HCT116 (cell line): ENCODE data around the gene KIFC3. TPM values are rescaled to one million over a fixed set of nuclear protein-coding genes. Genes with fewer than 3 reads are reported as not detected.

Experiments
- ATAC-seq: fragments of 200-7000 bp; cut with Tn5 transposase; 2 replicates; pipeline ENCODE4 v1.9.1; 2020; ENCODE audit warnings: mild to moderate bottlenecking, moderate library complexity
- BruUV-seq: library from RNA; stranded (reverse); fragments of 400-500 nt; replicated peaks from 2 replicates; lab custom pipeline; 2021; lab: Mats Ljungman, UMichigan
- CTCF ChIA-PET: fragments of 300-600 bp; sonication (Branson Sonifier 250); formaldehyde crosslinking; loops from one replicate; lab custom pipeline; 2021; ENCODE audit warnings: antibody characterized with exemption; lab: Charles Lee
- POLR2A ChIA-PET: fragments of 300-600, 350-600 bp; sonication (Branson Sonifier 250); formaldehyde crosslinking; loops from one replicate; lab custom pipeline; 2021; ENCODE audit warnings: antibody characterized with exemption; lab: Charles Lee
- RAD21 ChIA-PET, 2 experiments: fragments of 300-600 bp; sonication (Branson Sonifier 250); formaldehyde crosslinking; loops; one replicate each; lab custom pipeline; 2023; ENCODE audit warnings: low total read pairs in 2 of 2; ENCODE audit not compliant: uncharacterized antibody in 2 of 2, unreplicated experiment in 2 of 2, low non-redundant PET in 1 of 2; lab: Charles Lee
- DNase-seq: peaks from one replicate; pipeline ENCODE4 v3.0.0-alpha.2; 2010; ENCODE audit warnings: low read depth, low spot score
- H2AFZ ChIP-seq: fragments of 200-600 bp; shearing (Covaris generic), sonication (generic); 2 replicates; pipeline ENCODE4 v1.6.1; 2017; ENCODE audit warnings: low read depth, mixed run types, mixed read lengths, antibody characterized with exemption, low read length; ENCODE audit not compliant: poor library complexity, severe bottlenecking
- H3K27ac ChIP-seq: 2 replicates; pipeline ENCODE4 v1.5.1; 2012; ENCODE audit warnings: low read depth, low read length
- H3K27me3 ChIP-seq: fragments of 200-600 bp; sonication (generic); 2 replicates; pipeline ENCODE4 v1.6.1; 2016; ENCODE audit warnings: mixed run types, low read length, mixed read lengths; ENCODE audit not compliant: insufficient read depth
- H3K36me3 ChIP-seq, 2 experiments: fragments of 200-500 bp in 1 of 2; fragments of 200-600 bp in 1 of 2; sonication (Bioruptor generic) in 1 of 2; sonication (generic) in 1 of 2; 2 replicates each; pipeline versions ENCODE4 v1.5.1 to v1.6.1; 2014 to 2016; ENCODE audit warnings: low read length in 2 of 2, inconsistent platforms in 1 of 2, mixed read lengths in 1 of 2, mixed run types in 1 of 2; ENCODE audit not compliant: insufficient read depth in 2 of 2, control insufficient read depth in 1 of 2
- H3K4me1 ChIP-seq, 2 experiments: fragments of 200-600 bp in 1 of 2; sonication (generic) in 1 of 2; 2 replicates each; pipeline versions ENCODE4 v1.5.1 to v1.6.1; 2012 to 2017; ENCODE audit warnings: low read length in 2 of 2, inconsistent platforms in 1 of 2, mild to moderate bottlenecking in 1 of 2, mixed read lengths in 1 of 2, mixed run types in 1 of 2, moderate library complexity in 1 of 2; ENCODE audit not compliant: insufficient read depth in 2 of 2, control insufficient read depth in 1 of 2
- H3K4me2 ChIP-seq: fragments of 200-600 bp; sonication (generic); 2 replicates; pipeline ENCODE4 v1.6.1; 2017; ENCODE audit warnings: mixed run types, low read length, mixed read lengths
- H3K4me3 ChIP-seq, 2 experiments: fragments of 200-600 bp in 1 of 2; sonication (generic) in 1 of 2; replicated peaks in 1 of 2; 2 replicates each; pipeline ENCODE4 v1.5.1; 2011 to 2016; ENCODE audit warnings: low read length in 2 of 2, control low read depth in 1 of 2, low read depth in 1 of 2, mild to moderate bottlenecking in 1 of 2, mixed read lengths in 1 of 2, mixed run types in 1 of 2
- H3K79me2 ChIP-seq: fragments of 200-600 bp; sonication (generic); 2 replicates; pipeline ENCODE4 v1.6.1; 2017; ENCODE audit warnings: mild to moderate bottlenecking, mixed run types, low read length, moderate library complexity, mixed read lengths; ENCODE audit not compliant: insufficient read depth
- H3K9ac ChIP-seq: fragments of 200-600 bp; sonication (generic); 2 replicates; pipeline ENCODE4 v1.6.1; 2016; ENCODE audit warnings: low read length, mixed read lengths
- H3K9me2 ChIP-seq: fragments of 200-600 bp; sonication (generic), shearing (Covaris generic); 2 replicates; pipeline ENCODE4 v1.6.1; 2017; ENCODE audit warnings: mixed run types, mild to moderate bottlenecking, moderate library complexity; ENCODE audit not compliant: insufficient read depth
- H3K9me3 ChIP-seq, 2 experiments: fragments of 200-500 bp in 1 of 2; fragments of 200-600 bp in 1 of 2; sonication (Bioruptor generic) in 1 of 2; sonication (generic) in 1 of 2; 2 replicates each; pipeline ENCODE4 v1.6.1; 2014 to 2017; ENCODE audit warnings: low read length in 2 of 2, mixed read lengths in 2 of 2, inconsistent platforms in 1 of 2, low read depth in 1 of 2, mild to moderate bottlenecking in 1 of 2, mixed run types in 1 of 2, moderate library complexity in 1 of 2; ENCODE audit not compliant: control insufficient read depth in 1 of 2, insufficient read depth in 1 of 2
- H4K20me1 ChIP-seq: fragments of 200-600 bp; sonication (generic), shearing (Covaris generic); 2 replicates; pipeline ENCODE4 v1.6.1; 2017; ENCODE audit warnings: mixed run types, mild to moderate bottlenecking, moderate library complexity; ENCODE audit not compliant: insufficient read depth
- ATF3 ChIP-seq: IDR thresholded peaks from 2 replicates; pipeline ENCODE4 v1.6.1; 2012
- CBX3 ChIP-seq: IDR thresholded peaks from 2 replicates; pipeline ENCODE4 v1.6.1; 2012; ENCODE audit warnings: low read depth
- CEBPB ChIP-seq: IDR thresholded peaks from 2 replicates; pipeline ENCODE4 v1.6.1; 2012; ENCODE audit warnings: low read depth
- CTCF ChIP-seq, 3 experiments: fragments of 200-600 bp in 1 of 3; sonication (generic) in 1 of 3; IDR thresholded peaks in 2 of 3; conservative IDR thresholded peaks in 1 of 3; 2 replicates each; pipeline ENCODE4 v1.5.1; 2012 to 2017; ENCODE audit warnings: low read depth in 2 of 3, low read length in 2 of 3, antibody characterized with exemption in 1 of 3, borderline replicate concordance in 1 of 3, control low read depth in 1 of 3, mild to moderate bottlenecking in 1 of 3, mixed read lengths in 1 of 3, mixed run types in 1 of 3, moderate library complexity in 1 of 3; ENCODE audit not compliant: insufficient read depth in 1 of 3
- ELF1 ChIP-seq: IDR thresholded peaks from 2 replicates; pipeline ENCODE4 v1.6.1; 2012; ENCODE audit warnings: low read depth, borderline replicate concordance
- FOSL1 ChIP-seq: IDR thresholded peaks from 2 replicates; pipeline ENCODE4 v1.6.1; 2012; ENCODE audit warnings: low read depth
- MAX ChIP-seq: IDR thresholded peaks from 2 replicates; pipeline ENCODE4 v1.6.1; 2012
- POLR2A ChIP-seq: IDR thresholded peaks from 2 replicates; pipeline ENCODE4 v1.7.0; 2011; ENCODE audit warnings: borderline replicate concordance; ENCODE audit not compliant: insufficient read depth, insufficient read length; ENCODE audit errors: extremely low read depth
- POLR2AphosphoS5 ChIP-seq: IDR thresholded peaks from 2 replicates; pipeline ENCODE4 v1.6.1; 2011; ENCODE audit warnings: mild to moderate bottlenecking, low read depth, low read length, moderate library complexity
- RAD21 ChIP-seq: IDR thresholded peaks from 2 replicates; pipeline ENCODE4 v1.6.1; 2012; ENCODE audit warnings: low read depth, mild to moderate bottlenecking
- SIN3A ChIP-seq: IDR thresholded peaks from 2 replicates; pipeline ENCODE4 v1.6.1; 2012; ENCODE audit warnings: low read depth
- SP1 ChIP-seq: IDR thresholded peaks from 2 replicates; pipeline ENCODE4 v1.6.1; 2012; ENCODE audit warnings: low read depth
- SRF ChIP-seq: IDR thresholded peaks from 2 replicates; pipeline ENCODE4 v1.6.1; 2012; ENCODE audit warnings: low read depth
- TCF7L2 ChIP-seq: IDR thresholded peaks from 2 replicates; pipeline ENCODE4 v1.7.0; 2011; ENCODE audit warnings: borderline replicate concordance, inconsistent platforms; ENCODE audit not compliant: insufficient read depth, insufficient read length; ENCODE audit errors: extremely low read depth
- YY1 ChIP-seq: IDR thresholded peaks from 2 replicates; pipeline ENCODE4 v1.6.1; 2011; ENCODE audit warnings: low read length, low read depth, moderate library complexity, mild to moderate bottlenecking; ENCODE audit not compliant: insufficient replicate concordance; ENCODE audit errors: extremely low read depth
- ZBTB33 ChIP-seq: IDR thresholded peaks from 2 replicates; pipeline ENCODE4 v1.6.1; 2011; ENCODE audit warnings: mild to moderate bottlenecking, low read length, moderate library complexity; ENCODE audit not compliant: insufficient replicate concordance; ENCODE audit errors: extremely low read depth
- ZFX ChIP-seq: fragments of 450-650 bp; IDR thresholded peaks from 2 replicates; pipeline ENCODE4 v1.6.1; 2017
- ZNF274 ChIP-seq: fragments of 200-500 bp; sonication (Bioruptor generic); IDR thresholded peaks from 2 replicates; pipeline ENCODE4 v1.6.1; 2014; ENCODE audit warnings: mild to moderate bottlenecking, low read depth, low read length, inconsistent platforms
- intact Hi-C: fragments of 100-400 bp; cut with micrococcal nuclease; formaldehyde crosslinking; loops from 2 replicates; pipeline ENCODE4 v1.10.0; 2022
- total RNA-seq: library from RNA; stranded (reverse); gene quantifications from one replicate; pipeline ENCODE4 v1.2.1, GENCODE V29; 2021; ENCODE audit not compliant: unreplicated experiment

KIFC3 gene
- total RNA-seq, 1 experiment from 2014 or later = 31.9 TPM

GRCh38 chr16:57788951-57789350 lies 13.3 kb downstream of the KIFC3 start:
- TF ChIP-seq SP1 (no peak), ZFX (no peak), ELF1 (no peak), YY1 (no peak), ZNF274 (no peak), MAX (no peak), RAD21 (no peak), CBX3 (no peak), CEBPB (no peak), SIN3A (no peak), CTCF (IDR thresholded peaks at IDR 0.05 in 2 of 3, conservative IDR thresholded peaks at IDR 0.05 in 1 of 3; ENCODE audit: borderline replicate concordance in 1 of 3, insufficient read depth in 1 of 3, low read depth in 2 of 3, low read length in 2 of 3) (no peak), FOSL1 (no peak), POLR2AphosphoS5 (no peak), ZBTB33 (no peak), SRF (no peak), TCF7L2 (no peak), ATF3 (no peak), POLR2A (no peak)
- TF ChIP-seq, all 23 proteins: peak for 0
- no peaks in the 10 kb centered on the region for H3K79me2 ChIP-seq
- no peaks in the 10 kb centered on the region for H3K9me3 ChIP-seq
- no peak overlapping the region for H3K4me3 ChIP-seq
- DNase-seq (no peak), ATAC-seq (no peak)
- H3K4me1 ChIP-seq = no peaks in the 10 kb centered on the region; a peak in 1 of 4 replicates
- CTCF ChIA-PET = no interaction called here
- no peak overlapping the region for H2AFZ ChIP-seq
- POLR2A ChIA-PET = interaction anchor here (0.6 kb wide), 1 partner anchor 74 kb away, joined by 3 read pairs; no protein-coding TSS in a partner anchor
- no peaks in the 10 kb centered on the region for H3K9me2 ChIP-seq
- intact Hi-C loops = no loop called here
- no peak overlapping the region for H3K4me2 ChIP-seq
- BruUV-seq = no TSS peak
- H3K9ac ChIP-seq = no peak overlapping the region
- H3K27me3 ChIP-seq = no peaks in the 10 kb centered on the region
- H4K20me1 ChIP-seq = no peaks in the 10 kb centered on the region
- no peak overlapping the region for H3K27ac ChIP-seq
- RAD21 ChIA-PET = no interaction called here
- H3K36me3 ChIP-seq = peaks cover 2 to 5% of the 10 kb centered on the region in 2 experiments; a peak in 3 of 4 replicates
